ENCODE measurements around the gene FYN.

Gene FYN

GRCh38 chr6:111626441-111626840 lies 246.8 kb downstream of the FYN start:
- no peak for DNase-seq (ENCODE audit: low spot score)
- in situ Hi-C loops (cut with MboI; ENCODE audit: low pct_unique_long_range_greater_than_20kb, low sequenced_read_pairs, unreplicated experiment) = no loop called here
- no peak for TF ChIP-seq CTCF (IDR thresholded peaks at IDR 0.05; ENCODE audit: extremely low read depth, insufficient read depth, missing control alignments)

- no peak for DNase-seq (ENCODE audit: low spot score)
- in situ Hi-C loops (cut with MboI; ENCODE audit: low pct_unique_long_range_greater_than_20kb, low sequenced_read_pairs, unreplicated experiment) = no loop called here
- no peak for TF ChIP-seq CTCF (IDR thresholded peaks at IDR 0.05; ENCODE audit: extremely low read depth, insufficient read depth, missing control alignments)
These were observed 247.5 kb downstream of the FYN start for GRCh38 chr6:111625461-111626391.

GRCh38 chr6:111625099-111625416 lies 248.2 kb downstream of the FYN start:
- in situ Hi-C loops (cut with MboI; ENCODE audit: low pct_unique_long_range_greater_than_20kb, low sequenced_read_pairs, unreplicated experiment) = no loop called here

GRCh38 chr6:111624401-111625098 lies 248.7 kb downstream of the FYN start:
- TF ChIP-seq CTCF (IDR thresholded peaks at IDR 0.05; ENCODE audit: extremely low read depth, insufficient read depth, missing control alignments) = no peak
- no peak for DNase-seq (ENCODE audit: low spot score)
- in situ Hi-C loops (cut with MboI; ENCODE audit: low pct_unique_long_range_greater_than_20kb, low sequenced_read_pairs, unreplicated experiment) = no loop called here

More at GRCh38 chr6:111625099-111625416, 248.2 kb downstream of the FYN start:
- DNase-seq (ENCODE audit: low spot score) = no peak
- no peak for TF ChIP-seq CTCF (IDR thresholded peaks at IDR 0.05; ENCODE audit: extremely low read depth, insufficient read depth, missing control alignments)

GRCh38 chr6:111623046-111623718 lies 250.1 kb downstream of the FYN start:
- DNase-seq (ENCODE audit: low spot score) = no peak
- in situ Hi-C loops (cut with MboI; ENCODE audit: low pct_unique_long_range_greater_than_20kb, low sequenced_read_pairs, unreplicated experiment) = no loop called here
- TF ChIP-seq CTCF (IDR thresholded peaks at IDR 0.05; ENCODE audit: extremely low read depth, insufficient read depth, missing control alignments) = no peak

- no peak for TF ChIP-seq CTCF (IDR thresholded peaks at IDR 0.05; ENCODE audit: extremely low read depth, insufficient read depth, missing control alignments)
- no peak for DNase-seq (ENCODE audit: low spot score)
- in situ Hi-C loops (cut with MboI; ENCODE audit: low pct_unique_long_range_greater_than_20kb, low sequenced_read_pairs, unreplicated experiment) = no loop called here
These were observed 253.1 kb downstream of the FYN start for GRCh38 chr6:111620169-111620568.
